Stimulated activated CD4-positive, alpha-beta T cell treated with anti-CD3 and anti-CD28 coated beads, Interleukin-2, amount 100 ng/mL, for 48 hours (primary cell): Measurements from ENCODE around the gene LILRB1.
"Not testable (repeated sequence)": the region's sequence is repeated elsewhere in the genome, so short reads cannot be mapped to it uniquely, and the experiment has no call there.

Experiments used
- DNase-seq, 2 donors: peaks; one replicate each; pipeline ENCODE4 v3.0.0-alpha.2; 2020

LILRB1 gene

GRCh38 chr19:54624934-54625730 is 5.2 kb upstream of the LILRB1 start:
- DNase-seq, result not testable (repeated sequence)

GRCh38 chr19:54626757-54627156 is 3.5 kb upstream of the LILRB1 start:
- DNase-seq, result no peak

- not testable (repeated sequence) for DNase-seq
Measured at GRCh38 chr19:54627912-54628311, 2.4 kb upstream of the LILRB1 start.

GRCh38 chr19:54630782-54631181 is 498 bp downstream of the LILRB1 start:
- DNase-seq, result no peak

- DNase-seq, result not testable (repeated sequence)
Measured at GRCh38 chr19:54631489-54632337, 1.4 kb downstream of the LILRB1 start.

GRCh38 chr19:54632517-54632916 is 2.2 kb downstream of the LILRB1 start:
- DNase-seq, result not testable (repeated sequence)

GRCh38 chr19:54633401-54633800 is 3.1 kb downstream of the LILRB1 start:
- no peak for DNase-seq

GRCh38 chr19:54636081-54636480 is 5.8 kb downstream of the LILRB1 start:
- not testable (repeated sequence) for DNase-seq

GRCh38 chr19:54638683-54639082 is 8.4 kb downstream of the LILRB1 start:
- DNase-seq, result no peak

- not testable (repeated sequence) for DNase-seq
Measured at GRCh38 chr19:54642953-54643352, 12.7 kb downstream of the LILRB1 start.

GRCh38 chr19:54643583-54643982 is 13.3 kb downstream of the LILRB1 start:
- DNase-seq, result not testable (repeated sequence)

- no peak for DNase-seq
Measured at GRCh38 chr19:54644056-54644455, 13.8 kb downstream of the LILRB1 start.

- DNase-seq, result no peak
Measured at GRCh38 chr19:54646331-54646841, 16.1 kb downstream of the LILRB1 start.

GRCh38 chr19:54648129-54648528 is 17.8 kb downstream of the LILRB1 start:
- DNase-seq, result no peak

- DNase-seq, result no peak
Measured at GRCh38 chr19:54650108-54650655, 19.9 kb downstream of the LILRB1 start.

- DNase-seq, result no peak
Measured at GRCh38 chr19:54653181-54653809, 23.0 kb downstream of the LILRB1 start.

GRCh38 chr19:54654447-54655321 is 24.4 kb downstream of the LILRB1 start:
- DNase-seq, result no peak

- DNase-seq, result no peak
Measured at GRCh38 chr19:54659300-54659699, 29.0 kb downstream of the LILRB1 start.

- no peak for DNase-seq
Measured at GRCh38 chr19:54660306-54660705, 30.0 kb downstream of the LILRB1 start.

- DNase-seq, result no peak
Measured at GRCh38 chr19:54660964-54661363, 30.7 kb downstream of the LILRB1 start.

GRCh38 chr19:54661846-54662481 is 31.7 kb downstream of the LILRB1 start:
- DNase-seq, result no peak
